ENCODE results near the gene ACR. TPM values are rescaled to one million over a fixed set of nuclear protein-coding genes. Genes with fewer than 3 reads are reported as not detected.

Gene ACR
- total and polyA plus RNA-seq, 2 of the 4 experiments (the other 2 are of a cell fraction): not detected

GRCh38 chr22:50714150-50714549 lies 23.9 kb upstream of the ACR start:
- H2BK15ac ChIP-seq (ENCODE audit: low read depth, low read length): no peak overlapping the region
- no peak for TF ChIP-seq RCOR1 (IDR thresholded peaks at IDR 0.05; ENCODE audit: insufficient replicate concordance, low read length)
- TF ChIP-seq NFE2L2 (IDR thresholded peaks at IDR 0.05; ENCODE audit: low read depth, low read length): no peak
- no peak for TF ChIP-seq SMC3 (IDR thresholded peaks at IDR 0.05; ENCODE audit: low read depth, low read length)
- TF ChIP-seq FOS (IDR thresholded peaks at IDR 0.05; ENCODE audit: low read depth, low read length): no peak
- CTCF ChIA-PET: no interaction called here
- intact Hi-C loops (cut with micrococcal nuclease) (no loop called here), dilution Hi-C loops (cut with HindIII; ENCODE audit: low sequenced_read_pairs, unreplicated experiment) (no loop called here), in situ Hi-C loops (cut with MboI; ENCODE audit: low sequenced_read_pairs) (no loop called here)
- H2AFZ ChIP-seq (replicated peaks; ENCODE audit: low read length, poor library complexity): no peak overlapping the region
- no peaks in the 10 kb centered on the region for H4K20me1 ChIP-seq (ENCODE audit: insufficient read depth, low read length)
- H3K9ac ChIP-seq (ENCODE audit: low read depth, low read length): no peak overlapping the region
- no peaks in the 10 kb centered on the region for H3K4me1 ChIP-seq (ENCODE audit: control insufficient read depth, insufficient read depth, low read length)
- WGBS, 2 experiments (ENCODE audit: extremely low coverage in 2 of 2, insufficient read length in 1 of 2): 96% methylated on average over 4 of the region's 7 CpGs; no CpG with 5 or more reads in 1 of the 2 experiments
- no peak overlapping the region for H2BK20ac ChIP-seq (ENCODE audit: low read depth, low read length)
- H2AK5ac ChIP-seq (ENCODE audit: low read depth, low read length): no peak overlapping the region
- H4K5ac ChIP-seq (ENCODE audit: low read depth, low read length): no peak overlapping the region
- no peak overlapping the region for H3K14ac ChIP-seq (replicated peaks; ENCODE audit: low read depth, low read length)
- H3K9me3 ChIP-seq (ENCODE audit: control insufficient read depth, insufficient read depth, low read length): no peaks in the 10 kb centered on the region
- BruUV-seq (replicated peaks): no TSS peak
- H2BK120ac ChIP-seq (ENCODE audit: low read depth, low read length): no peak overlapping the region
- H3K9me1 ChIP-seq (ENCODE audit: insufficient read depth, low read length): peaks cover 8% of the 10 kb centered on the region
- ATAC-seq (ENCODE audit: low read depth) (no peak), DNase-seq (no peak)
- H3K23ac ChIP-seq (ENCODE audit: low read depth, low read length): no peak overlapping the region
- no peak overlapping the region for H3K18ac ChIP-seq (ENCODE audit: low read depth, low read length)
- no peaks in the 10 kb centered on the region for H3K36me3 ChIP-seq (ENCODE audit: control insufficient read depth, insufficient read depth, low read length)
- no peak overlapping the region for H3K4me3 ChIP-seq (ENCODE audit: insufficient read depth, low read depth, low read length)
- peaks cover 2% of the 10 kb centered on the region; the same call in 1 of the 2 replicates for H3K27me3 ChIP-seq (ENCODE audit: control insufficient read depth, insufficient read depth, low read length)
- H3K4ac ChIP-seq (ENCODE audit: low read depth, low read length): no peak overlapping the region
- H3K56ac ChIP-seq (ENCODE audit: extremely low read depth, insufficient read depth, low read length): no peak overlapping the region
- H2BK5ac ChIP-seq (ENCODE audit: low read depth, low read length, poor library complexity, severe bottlenecking): no peak overlapping the region
- no peak overlapping the region for H3K27ac ChIP-seq (ENCODE audit: insufficient read depth, low read length)
- H4K91ac ChIP-seq (ENCODE audit: insufficient read depth, low read depth, low read length): no peak overlapping the region
- POLR2A ChIA-PET (ENCODE audit: unreplicated experiment): no interaction called here
- no peak overlapping the region for H4K8ac ChIP-seq (ENCODE audit: low read depth in 2 of 2, low read length in 2 of 2)
- no peaks in the 10 kb centered on the region for H3K79me1 ChIP-seq (ENCODE audit: low read depth in 1 of 2, low read length in 2 of 2)
- no peak overlapping the region for H3K4me2 ChIP-seq (ENCODE audit: low read depth, low read length)
- peak overlapping the region; percentile 50 for H2AK9ac ChIP-seq (replicated peaks; ENCODE audit: low read depth, low read length, poor library complexity)

All from IMR-90 (cell line).